Trophoblast cell (in vitro differentiated cells and primary cell): Measurements from ENCODE around the gene MAGEA2.
"Not testable (repeated sequence)": the region's sequence is repeated elsewhere in the genome, so short reads cannot be mapped to it uniquely, and the experiment has no call there.

Experiments used
- DNase-seq, 2 donors: peaks; one replicate each; pipeline ENCODE4 v3.0.0-alpha.2; 2016
- H2AFZ ChIP-seq: 2 replicates; pipeline ENCODE4 v1.6.1; 2013; ENCODE audit warnings: low read length, moderate library complexity, mild to moderate bottlenecking; ENCODE audit not compliant: insufficient read depth, poor library complexity
- H2AK5ac ChIP-seq: 2 replicates; pipeline ENCODE4 v1.6.1; 2013; ENCODE audit warnings: mild to moderate bottlenecking, low read length
- H2BK120ac ChIP-seq: 2 replicates; pipeline ENCODE4 v1.6.1; 2013; ENCODE audit warnings: low read length, mild to moderate bottlenecking, moderate library complexity; ENCODE audit not compliant: insufficient read depth, poor library complexity
- H2BK12ac ChIP-seq: 2 replicates; pipeline ENCODE4 v1.6.1; 2013; ENCODE audit warnings: mild to moderate bottlenecking, low read length, moderate library complexity
- H2BK5ac ChIP-seq: 2 replicates; pipeline ENCODE4 v1.6.1; 2013; ENCODE audit warnings: low read length, low read depth, moderate library complexity, mild to moderate bottlenecking; ENCODE audit not compliant: poor library complexity
- H3K14ac ChIP-seq: 2 replicates; pipeline ENCODE4 v1.6.1; 2013; ENCODE audit warnings: mild to moderate bottlenecking, low read length
- H3K18ac ChIP-seq: 2 replicates; pipeline ENCODE4 v1.6.1; 2013; ENCODE audit warnings: mild to moderate bottlenecking, low read length
- H3K23ac ChIP-seq: 2 replicates; pipeline ENCODE4 v1.6.1; 2013; ENCODE audit warnings: low read length
- H3K27ac ChIP-seq: 2 replicates; pipeline ENCODE4 v1.5.1; 2013; ENCODE audit warnings: low read depth, mild to moderate bottlenecking, inconsistent platforms, low read length, moderate library complexity
- H3K27me3 ChIP-seq: 2 replicates; pipeline ENCODE4 v1.6.1; 2013; ENCODE audit warnings: inconsistent platforms, mild to moderate bottlenecking, low read length, moderate library complexity; ENCODE audit not compliant: insufficient read depth
- H3K36me3 ChIP-seq, 2 experiments: 1 replicate in 1 of 2; 2 replicates in 1 of 2; pipeline ENCODE4 v1.6.1; 2013; ENCODE audit warnings: low read length in 2 of 2, mild to moderate bottlenecking in 2 of 2, moderate library complexity in 1 of 2; ENCODE audit not compliant: insufficient read depth in 2 of 2, control insufficient read depth in 1 of 2
- H3K4ac ChIP-seq: 2 replicates; pipeline ENCODE4 v1.6.1; 2013; ENCODE audit warnings: low read depth, mild to moderate bottlenecking, low read length, moderate library complexity
- H3K4me1 ChIP-seq, 2 experiments: 1 replicate in 1 of 2; 2 replicates in 1 of 2; pipeline ENCODE4 v1.6.1; 2013; ENCODE audit warnings: low read length in 2 of 2, mild to moderate bottlenecking in 2 of 2, moderate library complexity in 1 of 2; ENCODE audit not compliant: insufficient read depth in 2 of 2, control insufficient read depth in 1 of 2
- H3K4me2 ChIP-seq: 2 replicates; pipeline ENCODE4 v1.6.1; 2013; ENCODE audit warnings: inconsistent platforms, mild to moderate bottlenecking, low read length, moderate library complexity
- H3K4me3 ChIP-seq: 2 replicates; pipeline ENCODE4 v1.5.1; 2013; ENCODE audit warnings: mild to moderate bottlenecking, low read depth, low read length, inconsistent platforms
- H3K79me1 ChIP-seq: one replicate; pipeline ENCODE4 v1.6.1; 2013; ENCODE audit warnings: low read length
- H3K79me2 ChIP-seq: 2 replicates; pipeline ENCODE4 v1.6.1; 2013; ENCODE audit warnings: low read length, mild to moderate bottlenecking; ENCODE audit not compliant: control insufficient read depth, insufficient read depth, poor library complexity
- H3K9ac ChIP-seq: 2 replicates; pipeline ENCODE4 v1.6.1; 2013; ENCODE audit warnings: mild to moderate bottlenecking, low read length
- H3K9me3 ChIP-seq: 2 replicates; pipeline ENCODE4 v1.6.1; 2013; ENCODE audit warnings: low read depth, mild to moderate bottlenecking, control low read depth, inconsistent platforms, low read length; ENCODE audit not compliant: insufficient read depth
- H4K12ac ChIP-seq: 2 replicates; pipeline ENCODE4 v1.6.1; 2013; ENCODE audit warnings: low read depth, mild to moderate bottlenecking, low read length, moderate library complexity
- H4K8ac ChIP-seq: 2 replicates; pipeline ENCODE4 v1.6.1; 2013; ENCODE audit warnings: low read depth, mild to moderate bottlenecking, low read length, moderate library complexity
- H4K91ac ChIP-seq: one replicate; pipeline ENCODE4 v1.6.1; 2013; ENCODE audit warnings: low read depth, mild to moderate bottlenecking, low read length, moderate library complexity
- WGBS: extraction: QIAGEN DNeasy Blood & Tissue Kit; methylation state at CpG from one replicate; pipeline ENCODE4 v1.1.7; 2013; ENCODE audit warnings: missing lambda C conversion rate; ENCODE audit not compliant: insufficient read length, insufficient coverage; ENCODE audit errors: extremely low coverage; 5-methylcytosine and 5-hydroxymethylcytosine counted together

The MAGEA2 gene

GRCh38 chrX:152766562-152766961 lies 12.9 kb upstream of the MAGEA2 start:
- not testable (repeated sequence) for H3K79me2 ChIP-seq, DNase-seq, H3K14ac ChIP-seq, H3K18ac ChIP-seq, H3K9me3 ChIP-seq, H3K4ac ChIP-seq, H3K4me2 ChIP-seq, H4K8ac ChIP-seq, H3K79me1 ChIP-seq, H3K36me3 ChIP-seq, H2AK5ac ChIP-seq, H3K27me3 ChIP-seq, H3K9ac ChIP-seq, H2BK5ac ChIP-seq, H2BK120ac ChIP-seq, H2AFZ ChIP-seq, H4K91ac ChIP-seq, H3K4me1 ChIP-seq, H3K4me3 ChIP-seq, H4K12ac ChIP-seq, H3K27ac ChIP-seq, H2BK12ac ChIP-seq, H3K23ac ChIP-seq
- no CpG with 5 or more reads among the region's 9 CpGs for WGBS

- H3K79me2 ChIP-seq, H3K36me3 ChIP-seq, H3K27me3 ChIP-seq, H3K14ac ChIP-seq, H3K4me1 ChIP-seq, H3K27ac ChIP-seq, H2BK12ac ChIP-seq, H3K9ac ChIP-seq, H3K9me3 ChIP-seq, H3K23ac ChIP-seq, H2BK5ac ChIP-seq, H3K4me3 ChIP-seq, H3K4me2 ChIP-seq, H2AK5ac ChIP-seq, H3K79me1 ChIP-seq, H2BK120ac ChIP-seq, H4K12ac ChIP-seq, DNase-seq, H3K4ac ChIP-seq, H4K8ac ChIP-seq, H2AFZ ChIP-seq, H4K91ac ChIP-seq, H3K18ac ChIP-seq: not testable (repeated sequence)
- WGBS: no CpG with 5 or more reads among the region's 7 CpGs
Observed at GRCh38 chrX:152761582-152761981, 7.9 kb upstream of the MAGEA2 start.

GRCh38 chrX:152759544-152759943 lies 5.9 kb upstream of the MAGEA2 start:
- H3K14ac ChIP-seq, H2BK12ac ChIP-seq, H2AK5ac ChIP-seq, H3K18ac ChIP-seq, H3K4ac ChIP-seq, H4K12ac ChIP-seq, H3K27me3 ChIP-seq, H2BK5ac ChIP-seq, H3K9me3 ChIP-seq, H4K8ac ChIP-seq, H2AFZ ChIP-seq, DNase-seq, H3K4me1 ChIP-seq, H3K36me3 ChIP-seq, H4K91ac ChIP-seq, H3K79me1 ChIP-seq, H2BK120ac ChIP-seq, H3K79me2 ChIP-seq, H3K27ac ChIP-seq, H3K4me2 ChIP-seq, H3K23ac ChIP-seq, H3K9ac ChIP-seq, H3K4me3 ChIP-seq: not testable (repeated sequence)
- no CpG with 5 or more reads among the region's 7 CpGs for WGBS

GRCh38 chrX:152758918-152759317 lies 5.3 kb upstream of the MAGEA2 start, which contains the start of gene CSAG3:
Gene CSAG3 (plus strand): TSS chrX:152759218.
- not testable (repeated sequence) for H2BK5ac ChIP-seq, H3K79me1 ChIP-seq, H3K9me3 ChIP-seq, H3K79me2 ChIP-seq, H3K36me3 ChIP-seq, H4K12ac ChIP-seq, H3K23ac ChIP-seq, H2BK120ac ChIP-seq, H3K4me2 ChIP-seq, H3K9ac ChIP-seq, H3K27ac ChIP-seq, H3K18ac ChIP-seq, H2AK5ac ChIP-seq, H3K14ac ChIP-seq, DNase-seq, H2AFZ ChIP-seq, H4K91ac ChIP-seq, H3K4me1 ChIP-seq, H3K4ac ChIP-seq, H2BK12ac ChIP-seq, H3K4me3 ChIP-seq, H4K8ac ChIP-seq, H3K27me3 ChIP-seq
- no CpG with 5 or more reads among the region's 2 CpGs for WGBS
